OCI-M1 (cell line): ENCODE measurements around the gene GP9.
A peak's percentile ranks its signal among the peaks of the same experiment; 100 is the strongest.
"Not testable (repeated sequence)": the region's sequence is repeated elsewhere in the genome, so short reads cannot be mapped to it uniquely, and the experiment has no call there.

Experiments used
- DNase-seq: peaks from one replicate; lab custom pipeline; 2025; lab: John Stamatoyannopoulos, UW

GP9 gene

DNA sequence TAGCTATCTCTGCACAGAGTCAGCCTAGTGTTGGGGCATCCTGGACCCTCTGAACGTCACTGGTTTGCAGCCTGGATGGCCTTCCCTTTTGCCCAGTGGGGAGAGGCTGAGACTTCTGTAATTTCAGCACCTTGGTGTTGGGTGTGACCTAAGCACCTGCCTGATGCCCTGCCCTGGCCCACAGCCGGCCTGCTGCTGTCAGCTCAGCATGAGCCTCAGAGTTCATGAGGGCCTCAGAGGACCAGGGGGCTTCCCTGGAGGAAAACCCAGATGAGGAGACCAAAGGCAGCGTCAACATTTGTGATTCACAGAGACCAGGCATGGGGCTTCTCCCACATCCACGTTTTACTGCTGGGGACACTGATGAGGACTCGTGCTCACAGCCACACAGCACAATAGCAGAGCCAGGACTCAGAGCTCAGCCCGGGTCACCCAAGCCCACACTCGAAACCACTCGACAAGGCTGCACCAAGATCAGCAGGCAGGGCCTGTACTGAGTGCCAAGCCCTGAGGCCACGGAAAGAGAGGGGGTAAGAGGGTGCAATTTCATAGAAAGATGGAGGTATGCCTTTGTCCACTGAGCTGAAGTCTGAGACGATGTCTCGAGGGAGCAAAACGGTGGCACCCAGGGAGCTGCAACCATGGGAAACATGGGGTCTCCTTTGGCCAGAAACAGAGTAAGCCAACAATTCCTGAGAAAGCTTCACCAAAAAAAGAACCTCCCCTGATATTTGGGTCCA is 9.9 kb upstream of the GP9 start:
- no peak for DNase-seq

DNA sequence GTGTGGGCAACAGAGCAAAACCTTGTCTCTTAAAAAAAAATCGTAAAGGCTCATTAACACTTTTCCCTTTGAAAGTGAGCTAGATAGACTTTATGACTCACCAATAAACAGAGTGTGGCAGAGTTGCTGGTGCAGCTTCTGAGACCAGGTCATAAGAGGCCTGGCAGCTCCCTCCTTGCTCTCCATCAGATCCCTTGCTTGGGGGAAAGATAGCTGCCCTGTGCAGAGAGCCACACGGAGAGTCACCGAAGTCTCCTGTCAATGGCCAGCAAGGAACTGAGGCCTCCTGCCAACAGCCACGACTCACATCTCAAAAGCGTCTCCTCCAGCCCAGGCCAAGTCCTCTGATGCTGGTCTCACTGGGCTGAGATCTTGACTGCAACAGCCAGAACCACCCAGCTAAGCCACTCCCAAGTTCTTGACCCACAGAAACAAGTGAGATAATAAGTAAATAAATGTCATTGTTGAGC is 8.7 kb upstream of the GP9 start:
- no peak for DNase-seq

GRCh38 chr3:129052675-129053074 is 7.9 kb upstream of the GP9 start:
- no peak for DNase-seq

- peak; percentile 89 for DNase-seq
These were observed 5.9 kb upstream of the GP9 start for GRCh38 chr3:129054605-129055104.

DNA sequence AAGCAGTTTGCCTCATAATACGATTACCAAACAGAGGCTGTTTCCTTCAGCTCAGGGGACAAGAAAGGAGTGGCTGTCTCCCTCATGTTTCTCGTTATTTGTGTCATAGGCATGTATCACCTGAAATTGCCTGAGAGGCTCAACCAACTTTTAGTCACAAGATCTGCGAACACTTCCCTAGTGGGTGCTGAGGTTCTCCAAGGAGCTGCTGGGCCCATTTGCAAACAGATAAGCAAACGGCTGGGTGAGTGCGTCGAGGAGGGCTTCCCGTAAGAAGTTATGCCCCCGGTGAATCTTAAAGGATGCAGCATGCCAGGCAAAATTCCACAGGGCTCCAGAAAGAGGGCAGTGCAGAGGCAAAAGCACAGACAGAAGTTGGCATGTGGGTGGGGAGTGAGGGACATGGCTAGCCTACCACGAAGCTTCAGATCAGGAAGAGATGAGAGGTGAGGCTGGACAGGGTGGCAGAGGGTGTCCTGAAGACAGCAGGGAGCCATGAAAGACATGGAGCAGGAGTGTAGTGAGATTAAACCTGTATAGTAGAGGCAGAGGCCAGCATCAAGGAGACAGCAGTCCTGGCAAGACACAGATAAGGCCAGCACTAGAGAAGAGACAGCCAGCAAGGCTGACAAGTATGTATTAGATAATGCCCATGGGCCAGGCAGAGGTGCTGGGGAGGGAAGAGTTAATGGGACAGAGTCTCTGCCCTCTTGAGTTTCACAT is 4.0 kb upstream of the GP9 start:
- DNase-seq: peak; percentile 67

DNA sequence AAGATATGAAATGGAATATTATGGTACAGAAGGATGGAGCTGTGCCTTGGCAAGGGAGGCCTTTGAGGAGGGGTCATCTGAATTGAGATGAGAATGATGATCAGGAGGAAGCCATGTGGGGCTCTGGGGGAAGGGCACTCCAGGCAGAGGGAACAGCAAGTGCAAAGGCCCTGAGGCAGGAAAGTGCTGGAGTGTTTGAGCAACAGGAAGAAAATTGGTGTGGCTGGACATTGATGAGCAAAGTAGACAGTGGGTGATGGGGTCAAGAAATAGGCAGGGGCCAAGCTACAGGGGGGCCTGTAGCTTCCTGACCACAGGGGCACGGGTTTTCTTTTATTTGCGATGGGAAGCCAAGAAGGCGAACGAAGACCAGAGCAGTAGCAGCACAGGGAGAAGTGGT is 3.3 kb upstream of the GP9 start:
- DNase-seq: no peak

DNA sequence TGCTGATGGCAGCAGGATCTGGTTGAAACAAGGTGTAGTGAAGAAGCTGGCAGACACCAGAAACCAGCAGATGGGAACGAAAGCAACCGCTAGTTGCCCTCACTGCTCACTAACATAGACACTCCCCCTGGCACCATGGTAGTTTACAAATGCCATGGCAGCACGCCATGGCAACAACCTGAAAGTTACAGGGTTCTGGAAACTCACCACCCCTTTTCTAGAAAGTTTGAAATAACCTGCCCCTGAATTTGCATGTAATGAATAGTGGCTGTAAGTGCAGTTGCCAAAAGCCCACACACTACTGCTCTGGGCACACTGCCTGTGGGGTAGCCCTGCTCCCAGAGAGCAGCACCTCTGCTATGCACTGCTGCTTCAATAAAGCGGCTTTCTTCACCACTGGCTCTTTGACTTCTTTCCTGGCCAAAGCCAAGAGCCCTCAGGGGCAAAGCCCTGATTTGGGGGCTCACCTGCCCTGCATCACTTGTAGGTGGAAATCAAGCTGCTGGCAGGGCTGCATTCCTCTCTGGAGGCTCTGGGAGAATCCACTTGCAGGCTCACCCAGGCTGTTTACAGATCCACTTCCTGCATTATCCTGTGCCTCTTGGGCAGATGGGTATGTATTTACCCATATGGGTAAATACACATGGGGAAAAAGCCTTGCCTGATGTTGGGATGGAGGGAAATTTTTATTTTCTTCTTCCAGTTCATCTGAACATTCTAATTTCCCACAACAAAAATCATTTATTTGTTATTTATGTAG is 2.0 kb upstream of the GP9 start:
- no peak for DNase-seq

DNA sequence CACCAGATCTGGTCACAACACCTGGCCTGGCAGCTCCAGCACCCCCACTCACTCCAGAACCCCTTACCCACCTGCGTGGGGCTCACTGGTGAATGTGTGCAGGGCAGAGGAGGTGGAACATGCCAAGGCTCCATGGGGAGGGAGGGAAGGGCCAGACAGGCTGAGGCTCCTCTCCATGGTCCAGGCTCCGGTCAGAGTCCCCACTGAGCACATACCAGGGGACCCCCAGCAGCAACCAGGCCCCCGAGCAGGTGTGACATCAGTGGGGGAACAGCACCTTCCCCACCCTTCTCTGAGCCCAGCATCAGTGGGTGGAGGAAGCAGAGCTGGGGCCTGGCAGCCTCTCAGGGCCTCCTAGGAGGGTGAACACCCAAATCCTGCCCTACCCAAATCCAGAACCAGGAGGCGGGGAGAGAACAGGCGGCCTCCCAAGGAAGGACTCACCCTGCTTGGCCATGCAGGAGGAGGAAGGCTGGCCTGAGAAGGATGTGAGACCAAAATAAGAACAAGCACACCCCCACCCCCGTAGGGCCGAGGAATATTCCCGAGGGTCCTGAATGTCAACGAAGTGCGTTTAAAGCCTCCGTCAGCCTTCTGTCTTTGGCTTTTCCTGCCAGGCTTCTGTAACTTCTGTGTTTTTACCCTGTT is 1.1 kb upstream of the GP9 start:
- DNase-seq: no peak

DNA sequence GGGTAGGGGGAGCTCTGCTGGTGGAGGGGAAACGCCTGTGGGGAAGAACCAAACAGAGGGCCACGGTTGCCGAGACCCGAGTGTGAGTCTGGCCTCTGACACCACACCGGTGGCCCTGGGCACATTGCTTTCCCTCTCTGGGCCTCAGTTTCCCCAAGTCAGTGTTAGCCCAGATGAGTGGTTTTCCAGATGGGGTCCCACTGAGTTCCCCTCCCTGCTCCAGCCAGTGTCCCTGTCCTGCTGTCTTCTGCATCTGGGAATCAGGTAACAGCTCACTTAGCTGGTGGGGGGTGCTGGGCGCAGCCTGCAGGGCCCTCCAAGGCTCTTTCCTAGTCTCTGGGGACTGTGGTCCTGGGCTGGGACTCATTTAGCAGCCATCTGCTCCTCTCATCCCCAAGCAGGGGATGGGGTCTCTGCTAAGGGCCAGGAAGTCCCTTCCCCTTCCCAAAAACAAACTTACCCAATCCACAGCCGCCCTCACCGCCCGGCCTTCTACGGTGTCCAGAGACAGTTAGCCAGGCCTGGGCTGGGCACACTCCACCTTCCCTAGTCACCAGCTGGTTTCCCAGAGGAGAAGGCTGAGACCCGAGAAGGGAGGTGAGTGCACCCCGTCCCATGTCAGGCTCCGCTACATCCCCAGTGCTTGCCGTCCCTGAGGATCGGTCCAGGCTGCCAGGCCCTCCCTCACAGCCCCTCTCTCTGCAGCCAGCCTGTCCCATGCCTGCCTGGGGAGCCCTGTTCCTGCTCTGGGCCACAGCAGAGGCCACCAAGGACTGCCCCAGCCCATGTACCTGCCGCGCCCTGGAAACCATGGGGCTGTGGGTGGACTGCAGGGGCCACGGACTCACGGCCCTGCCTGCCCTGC is 676 bp downstream of the GP9 start:
- DNase-seq: no peak

DNA sequence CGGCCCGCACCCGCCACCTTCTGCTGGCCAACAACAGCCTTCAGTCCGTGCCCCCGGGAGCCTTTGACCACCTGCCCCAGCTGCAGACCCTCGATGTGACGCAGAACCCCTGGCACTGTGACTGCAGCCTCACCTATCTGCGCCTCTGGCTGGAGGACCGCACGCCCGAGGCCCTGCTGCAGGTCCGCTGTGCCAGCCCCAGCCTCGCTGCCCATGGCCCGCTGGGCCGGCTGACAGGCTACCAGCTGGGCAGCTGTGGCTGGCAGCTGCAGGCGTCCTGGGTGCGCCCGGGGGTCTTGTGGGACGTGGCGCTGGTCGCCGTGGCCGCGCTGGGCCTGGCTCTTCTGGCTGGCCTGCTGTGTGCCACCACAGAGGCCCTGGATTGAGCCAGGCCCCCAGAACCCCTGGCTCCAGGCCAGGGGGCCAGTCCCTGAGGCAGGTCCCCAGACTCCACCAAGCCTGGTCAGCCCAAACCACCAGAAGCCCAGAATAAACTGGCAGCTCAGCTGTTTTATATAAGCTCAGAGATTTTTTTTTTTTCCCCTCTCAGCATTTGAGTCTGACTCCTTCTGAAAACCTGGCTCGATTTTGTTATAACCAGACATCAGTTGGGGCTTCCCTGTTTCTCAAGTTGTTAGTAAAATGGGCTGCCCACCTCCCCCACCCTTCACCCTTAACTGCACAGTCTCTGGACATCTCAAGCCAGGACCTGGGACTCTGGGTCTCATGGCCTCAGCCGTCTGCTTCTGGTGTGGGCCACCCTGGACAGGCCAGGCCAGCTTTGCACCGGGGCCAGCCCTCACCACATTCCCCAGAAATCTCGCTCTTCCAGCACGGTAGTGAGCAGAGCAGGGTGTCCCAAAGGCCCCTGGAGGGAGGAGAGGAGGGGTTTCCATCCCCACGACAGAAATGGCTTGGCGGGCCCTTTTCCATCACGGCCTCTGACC is 1.6 kb downstream of the GP9 start:
- no peak for DNase-seq

GRCh38 chr3:129063091-129063640 is 2.6 kb downstream of the GP9 start:
- no peak for DNase-seq

GRCh38 chr3:129063841-129064482 is 3.4 kb downstream of the GP9 start:
- DNase-seq: no peak

GRCh38 chr3:129065016-129065719 is 4.6 kb downstream of the GP9 start:
- no peak for DNase-seq

GRCh38 chr3:129065720-129066073 is 5.1 kb downstream of the GP9 start:
- no peak for DNase-seq

DNA sequence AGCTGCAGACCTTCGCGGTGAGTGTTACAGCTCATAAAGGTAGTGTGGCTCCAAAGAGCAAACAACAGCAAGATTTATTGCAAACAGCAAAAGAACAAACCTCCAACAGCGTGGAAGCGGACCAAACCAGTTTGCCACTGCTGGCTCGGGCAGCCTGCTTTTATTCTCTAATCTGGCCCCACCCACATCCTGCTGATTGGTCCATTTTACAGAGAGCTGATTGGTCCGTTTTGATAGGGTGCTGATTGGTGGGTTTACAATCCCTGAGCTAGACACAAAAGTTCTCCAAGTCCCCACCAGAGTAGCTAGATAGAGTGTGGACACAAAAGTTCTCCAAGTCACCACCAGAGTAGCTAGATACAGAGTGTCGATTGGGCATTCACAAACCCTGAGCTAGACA is 7.1 kb downstream of the GP9 start:
- DNase-seq: peak; percentile 7

- no peak for DNase-seq
These were observed 7.8 kb downstream of the GP9 start for GRCh38 chr3:129068291-129068886.

DNA sequence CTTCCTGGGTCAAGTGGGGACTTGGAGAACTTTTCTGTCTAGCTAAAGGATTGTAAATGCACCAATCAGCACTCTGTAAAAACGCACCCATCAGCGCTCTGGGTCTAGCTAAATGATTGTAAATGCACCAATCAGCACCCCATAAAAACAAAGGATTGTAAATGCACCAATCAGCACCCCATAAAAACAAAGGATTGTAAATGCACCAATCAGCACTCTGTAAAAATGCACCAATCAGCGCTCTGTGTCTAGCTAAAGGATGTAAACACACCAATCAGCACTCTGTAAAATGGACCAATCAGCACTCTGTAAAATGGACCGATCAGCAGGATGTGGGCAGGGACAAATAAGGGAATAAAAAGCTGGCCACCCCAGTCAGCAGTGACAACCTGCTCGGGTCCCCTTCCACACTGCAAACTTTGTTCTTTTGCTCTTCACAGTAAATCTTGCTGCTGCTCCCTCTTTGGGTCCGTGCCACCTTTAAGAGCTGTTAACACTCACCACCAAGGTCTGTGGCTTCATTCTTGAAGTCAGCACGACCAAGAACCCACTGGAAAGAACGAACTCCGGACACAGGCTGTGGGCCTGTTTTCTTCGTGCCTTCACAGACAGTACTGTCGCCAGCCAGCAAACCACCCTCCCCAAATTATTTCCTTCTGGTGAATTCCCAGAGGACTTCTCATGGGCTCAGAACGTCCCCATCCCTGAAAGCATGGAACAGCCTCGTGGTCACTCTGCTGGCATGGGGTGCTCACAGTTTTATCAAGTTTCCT is 8.9 kb downstream of the GP9 start:
- DNase-seq: not testable (repeated sequence)
